ENCODE results near the gene HTR5A.

DNA sequence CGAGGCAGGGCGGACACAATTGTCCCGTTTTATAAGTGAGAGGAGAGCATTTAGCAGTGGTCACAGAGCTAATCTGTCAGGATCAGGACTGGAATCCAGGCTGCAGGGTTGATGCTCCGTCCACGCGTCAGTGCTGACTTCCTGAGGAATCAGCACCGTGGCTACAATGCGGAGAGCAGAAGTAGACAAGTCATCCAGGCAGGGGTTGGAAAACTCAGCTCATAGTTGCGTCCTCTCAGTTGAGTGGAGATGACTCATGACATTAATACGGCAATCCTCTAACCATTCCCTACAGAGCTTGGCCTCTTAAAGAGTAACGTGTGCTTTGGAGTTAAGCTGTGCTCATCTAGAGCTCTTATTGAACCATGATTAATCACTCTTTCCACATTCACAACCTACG is 17.1 kb upstream of the HTR5A start:
- TF ChIP-seq, protein P1, sequence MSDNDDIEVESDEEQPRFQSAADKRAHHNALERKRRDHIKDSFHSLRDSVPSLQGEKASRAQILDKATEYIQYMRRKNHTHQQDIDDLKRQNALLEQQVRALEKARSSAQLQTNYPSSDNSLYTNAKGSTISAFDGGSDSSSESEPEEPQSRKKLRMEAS (IDR thresholded peaks at IDR 0.05), result no peak
- TF ChIP-seq FOXM1 (IDR thresholded peaks at IDR 0.05; ENCODE audit: borderline replicate concordance, low read depth) (no peak), NFIC (IDR thresholded peaks at IDR 0.05) (no peak), EP300 (IDR thresholded peaks at IDR 0.05; ENCODE audit: borderline replicate concordance) (no peak), TEAD4 (IDR thresholded peaks at IDR 0.05) (no peak), CEBPB (IDR thresholded peaks at IDR 0.05) (no peak), EGR1 (IDR thresholded peaks at IDR 0.05) (no peak), RAD21 (IDR thresholded peaks at IDR 0.05; ENCODE audit: low read depth) (no peak), YY1 (IDR thresholded peaks at IDR 0.05; ENCODE audit: low read depth) (no peak), CREB1 (IDR thresholded peaks at IDR 0.05; ENCODE audit: low read depth) (no peak)
- TF ChIP-seq, protein P2, sequence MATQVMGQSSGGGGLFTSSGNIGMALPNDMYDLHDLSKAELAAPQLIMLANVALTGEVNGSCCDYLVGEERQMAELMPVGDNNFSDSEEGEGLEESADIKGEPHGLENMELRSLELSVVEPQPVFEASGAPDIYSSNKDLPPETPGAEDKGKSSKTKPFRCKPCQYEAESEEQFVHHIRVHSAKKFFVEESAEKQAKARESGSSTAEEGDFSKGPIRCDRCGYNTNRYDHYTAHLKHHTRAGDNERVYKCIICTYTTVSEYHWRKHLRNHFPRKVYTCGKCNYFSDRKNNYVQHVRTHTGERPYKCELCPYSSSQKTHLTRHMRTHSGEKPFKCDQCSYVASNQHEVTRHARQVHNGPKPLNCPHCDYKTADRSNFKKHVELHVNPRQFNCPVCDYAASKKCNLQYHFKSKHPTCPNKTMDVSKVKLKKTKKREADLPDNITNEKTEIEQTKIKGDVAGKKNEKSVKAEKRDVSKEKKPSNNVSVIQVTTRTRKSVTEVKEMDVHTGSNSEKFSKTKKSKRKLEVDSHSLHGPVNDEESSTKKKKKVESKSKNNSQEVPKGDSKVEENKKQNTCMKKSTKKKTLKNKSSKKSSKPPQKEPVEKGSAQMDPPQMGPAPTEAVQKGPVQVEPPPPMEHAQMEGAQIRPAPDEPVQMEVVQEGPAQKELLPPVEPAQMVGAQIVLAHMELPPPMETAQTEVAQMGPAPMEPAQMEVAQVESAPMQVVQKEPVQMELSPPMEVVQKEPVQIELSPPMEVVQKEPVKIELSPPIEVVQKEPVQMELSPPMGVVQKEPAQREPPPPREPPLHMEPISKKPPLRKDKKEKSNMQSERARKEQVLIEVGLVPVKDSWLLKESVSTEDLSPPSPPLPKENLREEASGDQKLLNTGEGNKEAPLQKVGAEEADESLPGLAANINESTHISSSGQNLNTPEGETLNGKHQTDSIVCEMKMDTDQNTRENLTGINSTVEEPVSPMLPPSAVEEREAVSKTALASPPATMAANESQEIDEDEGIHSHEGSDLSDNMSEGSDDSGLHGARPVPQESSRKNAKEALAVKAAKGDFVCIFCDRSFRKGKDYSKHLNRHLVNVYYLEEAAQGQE (IDR thresholded peaks at IDR 0.05; ENCODE audit: low read depth), result peak; percentile 35; the same call in 1 of the 2 replicates
